ENCODE data around the gene PRKCH. TPM values are rescaled to one million over a fixed set of nuclear protein-coding genes. Genes with fewer than 3 reads are reported as not detected.

PRKCH gene
- total RNA-seq, 1 experiment from 2014 or later, result 2.7 TPM

GRCh38 chr14:61524211-61524806, 202.9 kb downstream of the PRKCH start:
- in situ Hi-C loops (cut with HindIII; ENCODE audit: low pct_unique_long_range_greater_than_20kb, low sequenced_read_pairs), result no loop called here
- Histone ChIP-seq H3K36me3 (ENCODE audit: control insufficient read depth, insufficient read depth, low read length) (no peaks in the 10 kb centered on the region), H3K4me3 (ENCODE audit: low read depth in 2 of 2, low read length in 2 of 2) (no peak overlapping the region), H3K9me3 (ENCODE audit: control insufficient read depth, insufficient read depth, low read depth, low read length) (no peaks in the 10 kb centered on the region), H3K27ac (ENCODE audit: low read length) (no peak overlapping the region), H3K4me1 (ENCODE audit: control insufficient read depth, insufficient read depth, low read length) (no peaks in the 10 kb centered on the region), H3K27me3 (ENCODE audit: control insufficient read depth, insufficient read depth, low read length) (no peaks in the 10 kb centered on the region)
- CTCF ChIA-PET, result no interaction called here
- TF ChIP-seq POLR2AphosphoS5 (IDR thresholded peaks at IDR 0.05; ENCODE audit: low read depth, low read length) (no peak), TCF7L2 (IDR thresholded peaks at IDR 0.05; ENCODE audit: low read depth, low read length) (no peak), CTCF (IDR thresholded peaks at IDR 0.05) (no peak), SIN3A (IDR thresholded peaks at IDR 0.05; ENCODE audit: borderline replicate concordance, insufficient read depth, low read depth, low read length) (no peak)
- TF ChIP-seq, protein P1, sequence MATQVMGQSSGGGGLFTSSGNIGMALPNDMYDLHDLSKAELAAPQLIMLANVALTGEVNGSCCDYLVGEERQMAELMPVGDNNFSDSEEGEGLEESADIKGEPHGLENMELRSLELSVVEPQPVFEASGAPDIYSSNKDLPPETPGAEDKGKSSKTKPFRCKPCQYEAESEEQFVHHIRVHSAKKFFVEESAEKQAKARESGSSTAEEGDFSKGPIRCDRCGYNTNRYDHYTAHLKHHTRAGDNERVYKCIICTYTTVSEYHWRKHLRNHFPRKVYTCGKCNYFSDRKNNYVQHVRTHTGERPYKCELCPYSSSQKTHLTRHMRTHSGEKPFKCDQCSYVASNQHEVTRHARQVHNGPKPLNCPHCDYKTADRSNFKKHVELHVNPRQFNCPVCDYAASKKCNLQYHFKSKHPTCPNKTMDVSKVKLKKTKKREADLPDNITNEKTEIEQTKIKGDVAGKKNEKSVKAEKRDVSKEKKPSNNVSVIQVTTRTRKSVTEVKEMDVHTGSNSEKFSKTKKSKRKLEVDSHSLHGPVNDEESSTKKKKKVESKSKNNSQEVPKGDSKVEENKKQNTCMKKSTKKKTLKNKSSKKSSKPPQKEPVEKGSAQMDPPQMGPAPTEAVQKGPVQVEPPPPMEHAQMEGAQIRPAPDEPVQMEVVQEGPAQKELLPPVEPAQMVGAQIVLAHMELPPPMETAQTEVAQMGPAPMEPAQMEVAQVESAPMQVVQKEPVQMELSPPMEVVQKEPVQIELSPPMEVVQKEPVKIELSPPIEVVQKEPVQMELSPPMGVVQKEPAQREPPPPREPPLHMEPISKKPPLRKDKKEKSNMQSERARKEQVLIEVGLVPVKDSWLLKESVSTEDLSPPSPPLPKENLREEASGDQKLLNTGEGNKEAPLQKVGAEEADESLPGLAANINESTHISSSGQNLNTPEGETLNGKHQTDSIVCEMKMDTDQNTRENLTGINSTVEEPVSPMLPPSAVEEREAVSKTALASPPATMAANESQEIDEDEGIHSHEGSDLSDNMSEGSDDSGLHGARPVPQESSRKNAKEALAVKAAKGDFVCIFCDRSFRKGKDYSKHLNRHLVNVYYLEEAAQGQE (IDR thresholded peaks at IDR 0.05; ENCODE audit: insufficient read depth in 1 of 2, low read depth in 2 of 2, low read length in 1 of 2), result no peak
- BruUV-seq (replicated peaks), result no TSS peak
- intact Hi-C loops (cut with micrococcal nuclease; ENCODE audit: unreplicated experiment), result no loop called here
- POLR2A ChIA-PET, result interaction anchor here (0.6 kb wide), 2 partner anchors 12 to 1397 kb away, joined by 4 to 5 read pairs; no protein-coding TSS in a partner anchor
- no peak for DNase-seq (ENCODE audit: low read depth, low spot score)
- ATAC-seq, result no peak

DNA sequence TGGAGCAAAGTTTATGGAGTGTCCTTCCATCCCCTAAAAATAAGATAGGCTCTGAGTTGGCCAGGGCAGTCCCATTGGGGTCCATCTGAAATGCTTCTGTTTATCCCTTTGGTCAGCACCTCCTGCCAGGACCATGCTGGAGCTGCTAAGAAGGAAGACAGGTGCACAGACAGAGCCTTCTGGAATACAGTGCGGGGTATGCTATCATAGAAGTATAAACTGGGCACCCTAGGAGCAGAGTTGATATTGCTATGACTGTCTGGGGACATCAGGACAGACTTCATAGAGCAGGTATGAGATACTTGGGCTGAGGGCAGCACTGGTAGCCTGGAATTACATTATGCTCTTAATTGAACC, 203.5 kb downstream of the PRKCH start:
- no peaks in the 10 kb centered on the region for H3K27me3 ChIP-seq (ENCODE audit: control insufficient read depth, insufficient read depth, low read length)
- H3K4me3 ChIP-seq (ENCODE audit: low read depth in 2 of 2, low read length in 2 of 2), result no peak overlapping the region
- ChIA-PET CTCF (no interaction called here), POLR2A (no interaction called here)
- H3K36me3 ChIP-seq (ENCODE audit: control insufficient read depth, insufficient read depth, low read length), result no peaks in the 10 kb centered on the region
- ATAC-seq, result no peak
- BruUV-seq (replicated peaks), result no TSS peak
- no peaks in the 10 kb centered on the region for H3K4me1 ChIP-seq (ENCODE audit: control insufficient read depth, insufficient read depth, low read length)
- H3K27ac ChIP-seq (ENCODE audit: low read length), result no peak overlapping the region
- in situ Hi-C loops (cut with HindIII; ENCODE audit: low pct_unique_long_range_greater_than_20kb, low sequenced_read_pairs) (no loop called here), intact Hi-C loops (cut with micrococcal nuclease; ENCODE audit: unreplicated experiment) (no loop called here)
- DNase-seq (ENCODE audit: low read depth, low spot score), result no peak
- no peaks in the 10 kb centered on the region for H3K9me3 ChIP-seq (ENCODE audit: control insufficient read depth, insufficient read depth, low read depth, low read length)
- no peak for TF ChIP-seq POLR2AphosphoS5 (IDR thresholded peaks at IDR 0.05; ENCODE audit: low read depth, low read length)

DNA sequence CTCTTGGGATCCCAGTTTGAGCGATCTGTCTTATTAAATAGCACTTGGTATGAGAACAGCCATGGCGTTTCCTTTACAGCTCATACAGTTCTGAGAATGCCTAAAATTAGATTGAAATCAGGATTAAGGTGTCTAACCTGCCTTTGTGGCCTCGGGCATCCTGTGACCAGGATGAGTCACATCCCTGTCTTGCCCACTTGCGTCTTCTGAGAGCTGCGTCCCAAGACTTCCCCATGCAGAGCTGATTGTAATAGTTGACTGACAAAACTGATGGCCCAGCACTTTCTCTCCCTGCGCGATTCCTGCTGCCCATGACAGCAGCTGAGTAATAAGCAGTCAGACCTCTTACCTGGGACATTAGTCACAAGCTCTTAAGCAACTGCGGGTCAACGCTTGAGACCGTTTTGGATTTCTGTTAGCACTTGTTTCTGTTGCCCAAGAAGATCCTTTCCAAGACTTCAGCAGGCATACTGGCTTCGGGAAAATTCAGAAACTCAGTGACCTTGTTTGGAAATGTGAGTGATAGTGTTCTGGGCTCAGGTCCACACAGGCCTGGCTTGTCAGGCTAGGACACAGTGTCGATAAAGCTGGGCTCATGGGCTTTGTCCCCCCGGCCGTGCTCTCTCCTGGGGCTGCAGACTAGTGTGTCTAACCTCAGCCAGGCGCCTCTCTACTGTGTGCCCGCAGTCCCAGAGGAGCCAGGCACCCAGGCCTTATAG, 204.1 kb downstream of the PRKCH start:
- intact Hi-C loops (cut with micrococcal nuclease; ENCODE audit: unreplicated experiment), result no loop called here
- peak; percentile 44; the same call in 1 of the 2 replicates for ATAC-seq

More for the DNA sequence above, 204.1 kb downstream of the PRKCH start:
- no peak for DNase-seq (ENCODE audit: low read depth, low spot score)
- Histone ChIP-seq H3K9me3 (ENCODE audit: control insufficient read depth, insufficient read depth, low read depth, low read length) (no peaks in the 10 kb centered on the region), H3K36me3 (ENCODE audit: control insufficient read depth, insufficient read depth, low read length) (no peaks in the 10 kb centered on the region), H3K4me3 (ENCODE audit: low read depth in 2 of 2, low read length in 2 of 2) (no peak overlapping the region), H3K27me3 (ENCODE audit: control insufficient read depth, insufficient read depth, low read length) (no peaks in the 10 kb centered on the region), H3K4me1 (ENCODE audit: control insufficient read depth, insufficient read depth, low read length) (no peaks in the 10 kb centered on the region), H3K27ac (ENCODE audit: low read length) (no peak overlapping the region)
- ChIA-PET POLR2A (no interaction called here), CTCF (no interaction called here)
- in situ Hi-C loops (cut with HindIII; ENCODE audit: low pct_unique_long_range_greater_than_20kb, low sequenced_read_pairs), result no loop called here
- TF ChIP-seq TCF7L2 (IDR thresholded peaks at IDR 0.05; ENCODE audit: low read depth, low read length) (no peak), CTCF (IDR thresholded peaks at IDR 0.05) (no peak), POLR2AphosphoS5 (IDR thresholded peaks at IDR 0.05; ENCODE audit: low read depth, low read length) (no peak)
- TF ChIP-seq, protein P1 (IDR thresholded peaks at IDR 0.05; ENCODE audit: insufficient read depth in 1 of 2, low read depth in 2 of 2, low read length in 1 of 2), result no peak
- BruUV-seq (replicated peaks), result no TSS peak

All from Panc1 (cell line).